Measurements from ENCODE around the gene RASGRF2.

The RASGRF2 gene

DNA sequence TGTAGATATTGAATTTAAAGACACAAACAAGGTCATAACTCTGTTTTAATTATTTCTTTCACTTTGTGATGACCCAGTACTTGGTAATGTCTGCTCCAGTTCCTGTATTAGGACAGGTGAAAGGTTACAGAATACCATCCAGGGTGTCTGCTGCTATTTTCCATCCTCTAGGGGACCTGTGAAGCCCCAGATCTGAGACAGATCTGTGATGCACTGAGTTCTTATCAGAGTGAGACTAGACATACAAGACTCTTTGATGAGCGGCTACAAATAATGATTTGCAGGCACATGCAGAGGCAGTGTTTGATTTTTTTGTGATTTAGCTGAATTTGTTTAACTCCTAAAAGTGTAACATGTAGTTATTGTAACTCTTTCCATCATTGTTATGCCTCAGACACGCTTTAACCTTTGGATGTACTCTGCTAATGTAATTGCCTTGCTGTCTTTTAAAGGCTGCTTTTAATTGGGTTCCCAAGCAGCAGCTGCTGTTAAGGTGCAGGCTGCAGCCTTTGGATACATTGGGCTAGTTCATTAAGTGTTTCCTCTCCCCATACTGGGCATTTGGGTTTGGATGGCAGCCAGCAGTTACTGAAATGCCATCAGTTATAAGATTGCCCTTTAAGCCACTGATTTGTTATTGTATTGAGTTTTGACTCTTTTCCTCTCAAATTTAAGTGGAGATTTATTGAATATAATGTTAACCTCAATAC is 63.3 kb downstream of the RASGRF2 start:
- TF ChIP-seq, protein P1, sequence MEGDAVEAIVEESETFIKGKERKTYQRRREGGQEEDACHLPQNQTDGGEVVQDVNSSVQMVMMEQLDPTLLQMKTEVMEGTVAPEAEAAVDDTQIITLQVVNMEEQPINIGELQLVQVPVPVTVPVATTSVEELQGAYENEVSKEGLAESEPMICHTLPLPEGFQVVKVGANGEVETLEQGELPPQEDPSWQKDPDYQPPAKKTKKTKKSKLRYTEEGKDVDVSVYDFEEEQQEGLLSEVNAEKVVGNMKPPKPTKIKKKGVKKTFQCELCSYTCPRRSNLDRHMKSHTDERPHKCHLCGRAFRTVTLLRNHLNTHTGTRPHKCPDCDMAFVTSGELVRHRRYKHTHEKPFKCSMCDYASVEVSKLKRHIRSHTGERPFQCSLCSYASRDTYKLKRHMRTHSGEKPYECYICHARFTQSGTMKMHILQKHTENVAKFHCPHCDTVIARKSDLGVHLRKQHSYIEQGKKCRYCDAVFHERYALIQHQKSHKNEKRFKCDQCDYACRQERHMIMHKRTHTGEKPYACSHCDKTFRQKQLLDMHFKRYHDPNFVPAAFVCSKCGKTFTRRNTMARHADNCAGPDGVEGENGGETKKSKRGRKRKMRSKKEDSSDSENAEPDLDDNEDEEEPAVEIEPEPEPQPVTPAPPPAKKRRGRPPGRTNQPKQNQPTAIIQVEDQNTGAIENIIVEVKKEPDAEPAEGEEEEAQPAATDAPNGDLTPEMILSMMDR (IDR thresholded peaks at IDR 0.05) = no peak

DNA sequence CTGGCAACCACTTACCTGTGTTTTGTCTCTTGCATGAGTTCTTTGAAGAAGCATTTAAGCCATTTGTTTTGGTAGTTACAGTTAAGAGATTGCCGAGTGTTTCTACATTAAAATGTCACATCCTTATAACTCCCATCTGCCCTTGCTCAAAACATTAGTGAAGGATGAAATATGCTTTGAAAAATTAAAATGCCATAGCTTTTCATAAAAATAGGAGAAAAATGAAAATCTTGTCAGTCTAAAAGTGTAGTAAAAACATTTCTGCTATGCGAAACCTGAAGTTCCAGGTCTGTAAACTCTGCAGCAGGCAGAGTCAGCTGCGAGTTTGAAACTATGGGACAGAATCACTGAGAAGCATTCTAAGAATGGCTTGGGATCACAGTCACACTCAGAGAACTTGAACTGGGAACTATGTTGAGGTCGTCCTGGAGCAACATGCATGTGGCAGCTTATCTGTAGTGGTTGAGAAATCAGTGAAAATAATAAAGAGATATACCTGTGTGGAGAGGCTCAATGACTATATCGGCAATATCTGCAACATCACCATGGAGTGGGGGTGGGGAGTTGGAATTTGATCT is 67.4 kb downstream of the RASGRF2 start:
- TF ChIP-seq, protein P1 (IDR thresholded peaks at IDR 0.05) = no peak

DNA sequence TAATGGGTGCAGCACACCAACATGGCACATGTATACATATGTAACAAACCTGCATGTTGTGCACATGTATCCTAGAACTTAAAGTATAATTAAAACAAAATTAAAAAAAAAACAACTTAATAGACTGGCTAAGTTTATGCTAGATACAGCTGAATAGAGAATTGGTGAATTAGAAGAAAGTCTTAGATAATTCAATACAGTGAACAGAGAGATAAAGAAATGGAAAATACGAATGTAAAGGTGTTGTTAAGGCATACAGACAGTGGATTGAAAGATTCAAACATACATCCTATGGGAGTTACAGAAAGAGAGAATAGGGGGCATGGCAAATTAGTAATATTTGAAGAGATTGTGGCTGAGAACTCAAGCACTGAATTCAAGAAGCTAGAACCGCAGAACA is 75.4 kb downstream of the RASGRF2 start:
- TF ChIP-seq, protein P1 (IDR thresholded peaks at IDR 0.05) = no peak

DNA sequence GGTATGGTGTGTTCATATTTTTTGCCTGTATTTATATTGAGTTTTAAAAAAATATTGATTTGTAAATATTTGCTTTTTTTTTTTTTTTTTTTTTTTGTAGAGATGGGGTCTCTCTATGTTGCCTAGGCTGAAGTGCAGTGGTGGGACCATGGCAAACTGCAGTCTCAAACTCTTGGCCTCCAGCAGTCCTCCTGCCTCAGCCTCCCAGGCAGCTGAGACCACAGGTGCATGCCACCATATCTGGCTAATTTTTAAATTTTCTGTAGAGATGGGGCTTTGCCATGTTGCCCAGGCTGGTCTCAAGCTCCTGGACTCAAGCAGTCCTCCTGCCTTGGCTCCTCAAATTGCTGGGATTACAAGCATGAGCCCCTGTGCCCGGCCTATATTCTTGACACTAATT is 78.3 kb downstream of the RASGRF2 start:
- TF ChIP-seq, protein P1 (IDR thresholded peaks at IDR 0.05) = no peak

DNA sequence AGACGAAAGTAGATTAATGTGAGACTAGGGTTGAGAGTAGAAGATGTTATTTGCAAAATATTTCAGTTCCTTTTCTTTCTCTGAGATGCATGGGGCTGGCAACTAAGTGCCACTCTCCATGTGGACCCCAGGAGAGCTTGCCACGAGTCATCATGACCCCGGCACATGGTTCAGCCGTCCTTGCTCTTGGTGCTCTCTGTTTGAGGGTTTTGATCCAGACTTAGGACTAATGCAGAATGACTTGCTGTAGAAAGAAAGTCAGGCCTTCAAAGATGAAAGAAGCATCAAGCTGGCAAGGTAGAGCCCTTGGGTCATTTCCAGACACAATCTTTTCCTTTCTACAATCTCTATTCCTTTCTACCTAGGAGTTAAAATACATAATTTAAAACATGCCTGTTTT is 84.7 kb downstream of the RASGRF2 start:
- TF ChIP-seq, protein P1 (IDR thresholded peaks at IDR 0.05) = no peak

DNA sequence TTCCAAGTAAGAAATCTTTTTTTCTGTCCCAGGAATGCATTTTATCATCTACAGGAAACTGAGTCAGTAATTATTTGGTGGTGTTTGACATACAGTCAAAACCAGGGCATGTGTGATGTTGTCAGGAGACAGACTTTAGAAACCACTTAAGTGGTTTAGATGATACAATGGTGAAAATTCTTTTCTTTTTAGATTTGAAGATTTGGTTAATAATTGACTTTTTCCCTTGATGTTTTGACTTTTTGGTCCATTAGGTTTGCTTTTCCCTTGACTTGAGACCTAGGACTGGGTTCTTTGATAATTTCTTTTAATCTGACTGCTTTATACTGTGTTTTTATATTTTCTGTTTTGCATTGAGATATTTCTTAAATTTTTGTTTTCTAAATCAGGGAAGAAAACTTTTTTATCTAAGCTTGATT is 85.2 kb downstream of the RASGRF2 start:
- TF ChIP-seq, protein P1 (IDR thresholded peaks at IDR 0.05) = no peak

DNA sequence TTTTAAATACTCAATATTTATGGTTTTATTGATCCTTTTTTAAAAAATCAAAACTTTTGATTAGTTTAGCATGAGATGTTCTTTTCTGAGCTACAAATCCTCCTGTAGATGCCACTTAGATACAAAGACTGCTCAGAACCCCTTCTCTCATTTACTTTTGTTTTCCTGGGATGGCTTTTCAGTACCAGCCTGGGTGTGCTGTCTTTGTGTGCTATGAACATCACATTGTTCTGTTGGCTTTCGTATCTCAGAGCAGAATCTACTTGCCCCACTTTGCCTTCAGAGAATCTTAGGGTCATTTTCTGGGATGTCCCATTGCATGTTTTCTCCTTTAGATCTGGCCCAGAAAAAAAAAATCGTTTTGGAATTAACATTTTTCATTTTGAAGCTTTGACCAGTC is 85.9 kb downstream of the RASGRF2 start:
- TF ChIP-seq, protein P1 (IDR thresholded peaks at IDR 0.05) = no peak
